Embryonic facial prominence (tissue), 1 donor: Measurements from ENCODE around the gene MPDU1.

Experiments used
- DNase-seq: peaks from one replicate; pipeline ENCODE4 v3.0.0-alpha.2; 2016; ENCODE audit errors: extremely low spot score

MPDU1 gene

GRCh38 chr17:7560172-7561027 is 23.3 kb upstream of the MPDU1 start:
- peak; percentile 70 for DNase-seq

GRCh38 chr17:7561028-7561575 is 22.6 kb upstream of the MPDU1 start:
- DNase-seq, result peak; percentile 70

GRCh38 chr17:7561589-7562207 is 22.0 kb upstream of the MPDU1 start, which contains the start of gene SENP3:
SENP3 (plus strand) TSS chr17:7561919; CDS start chr17:7563077, 1,158 bp downstream.
- peak; percentile 82 for DNase-seq

- DNase-seq, result no peak
These were observed 21.4 kb upstream of the MPDU1 start for GRCh38 chr17:7562208-7562605.

- DNase-seq, result no peak
These were observed 20.4 kb upstream of the MPDU1 start for GRCh38 chr17:7563115-7563869.

GRCh38 chr17:7569571-7569970 is 14.1 kb upstream of the MPDU1 start:
- no peak for DNase-seq

- DNase-seq, result no peak
These were observed 13.3 kb upstream of the MPDU1 start for GRCh38 chr17:7570351-7570750.

GRCh38 chr17:7572338-7572587 is 11.4 kb upstream of the MPDU1 start:
- DNase-seq, result no peak

GRCh38 chr17:7572588-7573323 is 10.9 kb upstream of the MPDU1 start:
- peak; percentile 97 for DNase-seq

- DNase-seq, result peak; percentile 82
These were observed 10.2 kb upstream of the MPDU1 start for GRCh38 chr17:7573324-7574080.

- no peak for DNase-seq
These were observed 9.3 kb upstream of the MPDU1 start for GRCh38 chr17:7574176-7574953.

- DNase-seq, result no peak
These were observed 8.2 kb upstream of the MPDU1 start for GRCh38 chr17:7575481-7575883.

- DNase-seq, result no peak
These were observed 7.7 kb upstream of the MPDU1 start for GRCh38 chr17:7575959-7576358.

GRCh38 chr17:7576432-7576937 is 7.2 kb upstream of the MPDU1 start:
- no peak for DNase-seq

- DNase-seq, result no peak
These were observed 6.1 kb upstream of the MPDU1 start for GRCh38 chr17:7577327-7578199.

GRCh38 chr17:7579001-7579833 is 4.4 kb upstream of the MPDU1 start, which contains the start of gene CD68:
CD68 (plus strand) TSS chr17:7579638; CDS start chr17:7579678, 40 bp downstream.
- no peak for DNase-seq

- DNase-seq, result no peak
These were observed 3.6 kb upstream of the MPDU1 start for GRCh38 chr17:7579834-7580603.
